NCI-H2196 (cell line): ENCODE data around the gene NCF4.

Experiments
- DNase-seq: peaks from one replicate; lab custom pipeline; 2025; ENCODE audit not compliant: unreplicated experiment; lab: John Stamatoyannopoulos, UW

The NCF4 gene

GRCh38 chr22:36921309-36922104 is 60.7 kb downstream of the NCF4 start:
- DNase-seq: no peak

GRCh38 chr22:36922105-36922608 is 61.4 kb downstream of the NCF4 start:
- DNase-seq: no peak

- DNase-seq: no peak
Observed at GRCh38 chr22:36922711-36923110, 61.9 kb downstream of the NCF4 start.

- DNase-seq: no peak
Observed at GRCh38 chr22:36923131-36923788, 62.5 kb downstream of the NCF4 start.

GRCh38 chr22:36924151-36924698 is 63.4 kb downstream of the NCF4 start:
- DNase-seq: no peak

GRCh38 chr22:36925388-36926290 is 64.8 kb downstream of the NCF4 start:
- DNase-seq: no peak

GRCh38 chr22:36926309-36926708 is 65.5 kb downstream of the NCF4 start:
- DNase-seq: no peak

- no peak for DNase-seq
Observed at GRCh38 chr22:36926721-36927435, 66.1 kb downstream of the NCF4 start.
